HG02588 (cell line): Measurements from ENCODE around the gene ATP8B4.
"Not testable (repeated sequence)": the region's sequence is repeated elsewhere in the genome, so short reads cannot be mapped to it uniquely, and the experiment has no call there.

Source experiments
- ATAC-seq: cut with Tn5 transposase; IDR thresholded peaks from one replicate; pipeline ENCODE4 v1.9.1; 2021; ENCODE audit warnings: mild to moderate bottlenecking, moderate library complexity; ENCODE audit not compliant: unreplicated experiment

Gene ATP8B4

GRCh38 chr15:49977306-49977705, 141.7 kb downstream of the ATP8B4 start:
- ATAC-seq, result no peak

GRCh38 chr15:49964551-49964950, 154.5 kb downstream of the ATP8B4 start:
- no peak for ATAC-seq

- no peak for ATAC-seq
Observed at GRCh38 chr15:49964061-49964460, 155.0 kb downstream of the ATP8B4 start.

GRCh38 chr15:49963033-49963772, 155.8 kb downstream of the ATP8B4 start:
- not testable (repeated sequence) for ATAC-seq

- ATAC-seq, result no peak
Observed at GRCh38 chr15:49962044-49962602, 156.9 kb downstream of the ATP8B4 start.

- no peak for ATAC-seq
Observed at GRCh38 chr15:49953421-49953820, 165.6 kb downstream of the ATP8B4 start.

GRCh38 chr15:49946681-49947080, 172.4 kb downstream of the ATP8B4 start:
- no peak for ATAC-seq

- ATAC-seq, result no peak
Observed at GRCh38 chr15:49934487-49934886, 184.5 kb downstream of the ATP8B4 start.

- no peak for ATAC-seq
Observed at GRCh38 chr15:49927189-49927861, 191.7 kb downstream of the ATP8B4 start.

GRCh38 chr15:49926740-49927139, 192.3 kb downstream of the ATP8B4 start:
- no peak for ATAC-seq

- no peak for ATAC-seq
Observed at GRCh38 chr15:49923671-49924070, 195.4 kb downstream of the ATP8B4 start.

GRCh38 chr15:49919034-49919433, 200.0 kb downstream of the ATP8B4 start:
- ATAC-seq, result no peak

GRCh38 chr15:49918121-49918520, 200.9 kb downstream of the ATP8B4 start:
- no peak for ATAC-seq

GRCh38 chr15:49916998-49917397, 202.0 kb downstream of the ATP8B4 start:
- ATAC-seq, result no peak

GRCh38 chr15:49915822-49916221, 203.2 kb downstream of the ATP8B4 start:
- no peak for ATAC-seq

GRCh38 chr15:49908933-49909295, 210.1 kb downstream of the ATP8B4 start:
- no peak for ATAC-seq

- no peak for ATAC-seq
Observed at GRCh38 chr15:49908236-49908932, 210.6 kb downstream of the ATP8B4 start.

- ATAC-seq, result no peak
Observed at GRCh38 chr15:49906966-49907365, 212.1 kb downstream of the ATP8B4 start.

- no peak for ATAC-seq
Observed at GRCh38 chr15:49905221-49905620, 213.8 kb downstream of the ATP8B4 start.

GRCh38 chr15:49904296-49904695, 214.7 kb downstream of the ATP8B4 start:
- no peak for ATAC-seq

GRCh38 chr15:49902685-49903501, 216.1 kb downstream of the ATP8B4 start:
- ATAC-seq, result no peak
